Measurements from ENCODE around the gene NECAB3. TPM values are rescaled to one million over a fixed set of nuclear protein-coding genes. Genes with fewer than 3 reads are reported as not detected.

NECAB3 gene
- total RNA-seq, 1 donor from 2014 or later, result 9.7 TPM

DNA sequence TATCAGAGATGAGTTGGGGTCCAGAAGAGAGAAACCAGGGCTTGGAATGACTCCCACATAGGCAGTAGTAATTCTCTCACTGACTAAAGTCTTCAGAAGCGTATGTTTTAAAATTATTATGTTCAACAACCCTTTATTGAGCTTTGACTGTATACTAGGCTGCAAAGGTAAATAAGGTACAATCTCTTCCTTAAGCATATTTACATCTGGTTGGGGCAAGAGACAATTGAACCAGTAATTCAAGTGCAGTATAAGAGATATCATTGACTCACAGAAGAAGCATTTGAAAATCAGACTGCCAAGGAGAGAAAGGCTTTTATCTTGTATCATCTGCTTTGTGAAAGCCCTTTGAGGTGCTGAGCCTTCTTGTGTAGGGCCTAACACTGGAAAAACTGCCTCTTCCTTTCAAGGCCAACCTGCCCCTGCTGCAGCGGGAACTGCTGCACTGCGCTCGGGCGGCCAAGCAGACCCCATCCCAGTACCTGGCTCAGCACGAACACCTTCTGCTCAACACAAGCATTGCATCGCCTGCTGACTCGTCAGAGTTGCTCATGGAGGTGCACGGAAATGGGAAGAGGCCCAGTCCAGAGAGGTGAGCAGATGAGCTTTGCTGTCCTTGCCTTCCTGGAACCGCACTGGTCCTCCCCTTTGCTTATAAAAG, 51.4 kb downstream of the NECAB3 start:
- DNase-seq (ENCODE audit: low read depth in 2 of 2), result no peak

GRCh38 chr20:33621717-33622400, 52.4 kb downstream of the NECAB3 start:
- no peak for DNase-seq (ENCODE audit: low read depth in 2 of 2)

GRCh38 chr20:33612001-33612400, 62.2 kb downstream of the NECAB3 start:
- no peak for DNase-seq (ENCODE audit: low read depth in 2 of 2)

DNA sequence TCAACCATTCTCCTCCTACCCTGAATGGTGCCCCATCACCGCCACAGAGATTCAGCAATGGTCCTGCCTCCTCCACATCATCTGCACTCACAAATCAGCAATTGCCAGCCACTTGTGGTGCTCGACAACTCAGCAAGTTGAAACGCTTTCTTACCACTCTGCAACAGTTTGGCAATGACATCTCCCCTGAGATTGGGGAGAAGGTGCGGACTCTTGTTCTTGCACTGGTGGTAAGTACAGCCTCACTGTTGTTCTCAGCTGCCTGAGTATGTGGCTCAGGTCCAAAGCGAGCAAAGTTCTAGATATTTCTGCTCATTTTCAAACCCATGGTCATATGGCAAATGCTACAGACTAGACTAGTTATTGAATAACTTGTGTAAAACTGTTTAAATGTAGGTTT, 63.1 kb downstream of the NECAB3 start:
- no peak for DNase-seq (ENCODE audit: low read depth in 2 of 2)

DNA sequence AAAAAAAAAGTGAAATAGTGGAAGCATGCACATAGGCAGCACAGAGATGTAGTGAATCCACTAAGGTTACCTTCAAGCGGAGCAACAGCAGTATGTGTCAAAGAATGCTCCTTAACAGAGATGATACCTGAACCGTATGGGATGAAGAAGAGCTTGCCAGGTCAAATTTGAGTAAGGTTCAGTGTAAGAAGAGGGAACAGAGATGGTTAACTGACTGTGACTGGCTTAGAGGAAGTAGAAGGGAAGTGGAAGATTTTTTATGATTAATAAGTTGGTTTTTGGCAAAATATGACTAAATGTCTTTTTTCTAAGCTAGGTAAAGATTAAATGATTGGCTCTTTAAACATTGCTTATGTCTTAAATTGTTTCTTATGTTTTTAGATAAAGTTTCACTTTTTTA, 64.7 kb downstream of the NECAB3 start:
- DNase-seq (ENCODE audit: low read depth in 2 of 2), result no peak

Other genes with a start within 250 kb of the NECAB3 start
- 5.4 TPM in 2 replicates for gene SNTA1, start 230.7 kb downstream of the NECAB3 start, total RNA-seq
- gene CBFA2T2, start 184.3 kb downstream of the NECAB3 start, total RNA-seq, result 2.4 and 3.2 TPM in 2 replicates
- under 0.01 TPM in 1 of 2 replicates, not detected in the other for gene C20orf144, start 12.1 kb downstream of the NECAB3 start, total RNA-seq
- 1.3 and 1.6 TPM in 2 replicates for gene ACTL10, start 7.5 kb downstream of the NECAB3 start, total RNA-seq
- gene E2F1, start 12.0 kb upstream of the NECAB3 start, total RNA-seq, result 2.8 and 3.9 TPM in 2 replicates
- 3.9 and 4.0 TPM in 2 replicates for gene PXMP4, start 45.9 kb upstream of the NECAB3 start, total RNA-seq
- 0.44 and 0.99 TPM in 2 replicates for gene ZNF341, start 57.6 kb upstream of the NECAB3 start, total RNA-seq
- gene CHMP4B, start 136.9 kb upstream of the NECAB3 start, total RNA-seq, result 30.3 and 34.1 TPM in 2 replicates